RWPE1 (cell line): ENCODE measurements around the gene DDX17.

Experiments
- CTCF ChIA-PET: fragments of 350-600 bp; sonication (Branson Sonifier 250); formaldehyde crosslinking; extraction: SDS; loops from one replicate; lab custom pipeline; 2021; lab: Yijun Ruan, JAX
- POLR2A ChIA-PET: fragments of 400-600 bp; formaldehyde crosslinking; extraction: SDS; loops from one replicate; lab custom pipeline; 2020; ENCODE audit warnings: antibody characterized with exemption; ENCODE audit not compliant: low non-redundant PET; lab: Yijun Ruan, JAX
- DNase-seq: peaks from one replicate; pipeline ENCODE4 v3.0.0; 2012; ENCODE audit warnings: low spot score
- H3K27ac ChIP-seq: fragments of 450-650 bp; 2 replicates; pipeline ENCODE4 v1.5.1; 2017
- CTCF ChIP-seq: fragments of 450-650 bp; conservative IDR thresholded peaks from 2 replicates; pipeline ENCODE4 v1.5.1; 2017; ENCODE audit warnings: low read depth, mild to moderate bottlenecking

DDX17 gene

GRCh38 chr22:38494498-38494897 lies 11.6 kb downstream of the DDX17 start:
- DNase-seq: no peak
- CTCF ChIA-PET: no interaction called here
- H3K27ac ChIP-seq: no peak overlapping the region
- TF ChIP-seq CTCF: no peak
- POLR2A ChIA-PET: no interaction called here

GRCh38 chr22:38491707-38492348 lies 14.3 kb downstream of the DDX17 start:
- CTCF ChIA-PET: no interaction called here
- no peak for DNase-seq
- POLR2A ChIA-PET: no interaction called here
- no peak overlapping the region for H3K27ac ChIP-seq
- no peak for TF ChIP-seq CTCF

- POLR2A ChIA-PET: no interaction called here
- CTCF ChIA-PET: no interaction called here
- TF ChIP-seq CTCF: no peak
- DNase-seq: no peak
- H3K27ac ChIP-seq: no peak overlapping the region
These were observed 15.2 kb downstream of the DDX17 start for GRCh38 chr22:38490915-38491314.

GRCh38 chr22:38490475-38490874 lies 15.6 kb downstream of the DDX17 start:
- no peak for DNase-seq
- H3K27ac ChIP-seq: no peak overlapping the region
- ChIA-PET POLR2A (no interaction called here), CTCF (interaction anchor here (0.7 kb wide), 1 partner anchor 16 kb away, joined by 4 read pairs; no protein-coding TSS in a partner anchor)
- TF ChIP-seq CTCF: no peak

- ChIA-PET POLR2A (no interaction called here), CTCF (interaction anchor here (0.7 kb wide), 2 partner anchors 16 to 595 kb away, joined by 4 read pairs; no protein-coding TSS in a partner anchor)
- DNase-seq: no peak
- no peak overlapping the region for H3K27ac ChIP-seq
- TF ChIP-seq CTCF: no peak
These were observed 16.5 kb downstream of the DDX17 start for GRCh38 chr22:38489561-38490145.

GRCh38 chr22:38489142-38489541 lies 17.0 kb downstream of the DDX17 start:
- no peak overlapping the region for H3K27ac ChIP-seq
- ChIA-PET POLR2A (no interaction called here), CTCF (no interaction called here)
- no peak for DNase-seq
- no peak for TF ChIP-seq CTCF
